ENCODE measurements around the gene ARHGEF28.

GRCh38 chr5:73636408-73636807, 10.4 kb downstream of the ARHGEF28 start:
- TF ChIP-seq POLR2AphosphoS5 (IDR thresholded peaks at IDR 0.05) (no peak), CTCF (IDR thresholded peaks at IDR 0.05) (no peak), POLR2A (IDR thresholded peaks at IDR 0.05) (no peak)
